ENCODE measurements around the gene TASOR2.

GRCh38 chr10:5650664-5651387, 33.8 kb upstream of the TASOR2 start:
- TF ChIP-seq POU2F2 (IDR thresholded peaks at IDR 0.05; ENCODE audit: low read depth, low read length) = no peak
- no peak for TF ChIP-seq POLR2A (IDR thresholded peaks at IDR 0.05; ENCODE audit: low read depth, low read length)
- no peak for TF ChIP-seq POLR2AphosphoS5 (IDR thresholded peaks at IDR 0.05; ENCODE audit: low read depth, low read length)
